GM12872 (cell line): ENCODE results near the gene ZNF385D.

Experiments
- TF ChIP-seq, protein P1 (sequence below): IDR thresholded peaks from 3 replicates; pipeline ENCODE4 v1.5.1; 2011; ENCODE audit warnings: low read depth, mild to moderate bottlenecking, low read length, moderate library complexity; ENCODE audit not compliant: insufficient read depth

The ZNF385D gene

DNA sequence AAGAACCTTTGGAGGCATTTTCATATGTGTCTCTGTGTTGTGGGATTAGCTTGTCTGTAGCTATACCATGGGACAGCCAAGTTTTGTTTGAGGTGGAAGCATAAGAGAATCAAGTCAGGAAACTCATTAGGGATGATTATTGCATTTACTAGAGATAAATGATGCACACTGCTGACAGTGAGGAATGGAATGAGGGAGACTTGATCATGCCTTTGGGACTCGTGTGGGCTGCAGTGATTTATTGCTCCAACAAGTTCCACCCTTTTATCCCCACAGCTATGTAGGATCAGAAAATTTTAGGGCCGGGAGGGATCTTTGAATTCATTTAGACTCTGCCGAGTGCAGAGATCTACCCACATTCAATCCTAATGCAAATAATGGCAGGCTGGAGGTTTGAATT, 16.3 kb downstream of the ZNF385D start:
- TF ChIP-seq, protein P1, sequence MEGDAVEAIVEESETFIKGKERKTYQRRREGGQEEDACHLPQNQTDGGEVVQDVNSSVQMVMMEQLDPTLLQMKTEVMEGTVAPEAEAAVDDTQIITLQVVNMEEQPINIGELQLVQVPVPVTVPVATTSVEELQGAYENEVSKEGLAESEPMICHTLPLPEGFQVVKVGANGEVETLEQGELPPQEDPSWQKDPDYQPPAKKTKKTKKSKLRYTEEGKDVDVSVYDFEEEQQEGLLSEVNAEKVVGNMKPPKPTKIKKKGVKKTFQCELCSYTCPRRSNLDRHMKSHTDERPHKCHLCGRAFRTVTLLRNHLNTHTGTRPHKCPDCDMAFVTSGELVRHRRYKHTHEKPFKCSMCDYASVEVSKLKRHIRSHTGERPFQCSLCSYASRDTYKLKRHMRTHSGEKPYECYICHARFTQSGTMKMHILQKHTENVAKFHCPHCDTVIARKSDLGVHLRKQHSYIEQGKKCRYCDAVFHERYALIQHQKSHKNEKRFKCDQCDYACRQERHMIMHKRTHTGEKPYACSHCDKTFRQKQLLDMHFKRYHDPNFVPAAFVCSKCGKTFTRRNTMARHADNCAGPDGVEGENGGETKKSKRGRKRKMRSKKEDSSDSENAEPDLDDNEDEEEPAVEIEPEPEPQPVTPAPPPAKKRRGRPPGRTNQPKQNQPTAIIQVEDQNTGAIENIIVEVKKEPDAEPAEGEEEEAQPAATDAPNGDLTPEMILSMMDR: no peak

DNA sequence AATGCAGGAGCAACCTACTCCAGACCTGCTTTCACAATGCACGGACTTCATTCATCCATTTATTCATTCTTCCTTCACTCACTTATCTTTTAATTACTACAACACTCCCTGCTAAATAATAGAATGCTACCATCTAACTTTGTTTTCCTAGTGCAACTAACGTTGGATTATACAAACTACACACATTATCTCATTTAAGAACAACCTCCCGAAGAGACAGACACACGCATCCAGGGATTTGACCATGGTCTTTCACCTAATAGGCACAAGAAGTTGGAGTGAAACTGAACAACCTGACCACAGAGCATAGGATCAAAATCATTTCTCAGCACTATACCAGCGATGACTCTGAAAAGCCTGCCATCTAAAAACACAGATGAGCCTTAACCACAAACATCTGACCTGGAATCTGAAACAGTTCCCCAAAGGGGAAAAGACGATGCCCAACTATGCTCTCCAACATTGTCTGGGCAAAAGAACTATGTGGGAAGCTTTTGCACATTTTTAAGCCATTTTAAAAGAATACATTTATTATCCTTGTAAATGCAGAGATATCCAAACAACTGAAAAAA, 21.0 kb downstream of the ZNF385D start:
- TF ChIP-seq, protein P1: no peak

DNA sequence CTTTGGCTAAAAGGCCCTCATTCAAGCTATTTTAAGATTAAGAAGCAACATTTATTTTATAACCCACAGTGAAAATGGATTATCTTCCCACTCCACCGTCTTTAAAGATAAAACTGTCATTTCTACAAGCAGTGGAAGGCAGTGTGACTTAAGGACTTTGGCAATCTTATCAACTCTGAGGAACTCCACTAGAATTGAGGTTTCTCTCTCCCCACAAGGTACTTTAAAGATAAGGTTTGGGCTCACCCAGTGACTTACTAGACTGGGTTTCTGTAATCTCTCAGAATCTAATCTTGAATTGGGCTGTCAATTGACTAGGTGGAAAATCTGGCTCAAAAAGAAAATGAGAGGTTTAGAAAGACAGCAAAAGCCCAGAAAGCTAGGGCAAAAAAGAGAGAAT, 21.7 kb downstream of the ZNF385D start:
- TF ChIP-seq, protein P1: no peak

DNA sequence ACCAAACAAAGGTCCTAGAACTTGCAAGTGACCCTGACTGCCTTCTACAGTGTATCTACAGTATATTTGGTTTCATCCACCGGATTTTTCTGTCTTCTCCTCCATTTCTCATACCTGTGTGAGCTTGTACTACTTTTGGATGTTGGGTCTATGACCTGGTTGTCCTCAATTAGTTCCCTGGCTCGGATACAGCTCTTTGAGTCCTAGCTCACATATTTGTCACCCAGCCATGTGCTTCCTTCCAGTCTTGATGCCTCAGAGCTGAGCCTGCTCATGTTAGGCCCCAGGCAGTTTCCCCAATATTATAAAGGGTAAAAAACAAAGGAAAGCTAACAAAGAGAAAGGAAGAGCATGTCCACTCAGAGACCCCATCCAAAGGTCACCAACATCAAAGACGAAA, 28.2 kb downstream of the ZNF385D start:
- TF ChIP-seq, protein P1: no peak

DNA sequence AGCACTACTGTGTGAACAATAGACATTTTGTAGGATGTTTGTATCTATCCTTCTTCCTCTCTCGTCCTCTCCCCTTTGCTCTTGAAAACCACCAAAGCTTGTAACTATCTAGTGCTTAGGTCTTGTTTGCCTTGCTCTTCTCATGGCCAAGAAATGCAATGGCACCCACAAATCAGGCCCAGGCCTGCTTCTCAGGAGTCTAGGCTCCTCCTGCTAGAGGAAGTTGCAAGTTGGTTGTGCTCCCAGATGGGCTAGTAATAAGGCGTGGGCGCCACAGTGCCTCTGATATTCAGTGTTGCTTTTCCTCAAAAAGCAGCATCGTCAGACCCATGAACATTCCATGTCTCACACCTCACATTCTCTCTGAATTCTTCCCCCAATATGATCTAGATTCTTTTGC, 28.7 kb downstream of the ZNF385D start:
- TF ChIP-seq, protein P1: no peak

DNA sequence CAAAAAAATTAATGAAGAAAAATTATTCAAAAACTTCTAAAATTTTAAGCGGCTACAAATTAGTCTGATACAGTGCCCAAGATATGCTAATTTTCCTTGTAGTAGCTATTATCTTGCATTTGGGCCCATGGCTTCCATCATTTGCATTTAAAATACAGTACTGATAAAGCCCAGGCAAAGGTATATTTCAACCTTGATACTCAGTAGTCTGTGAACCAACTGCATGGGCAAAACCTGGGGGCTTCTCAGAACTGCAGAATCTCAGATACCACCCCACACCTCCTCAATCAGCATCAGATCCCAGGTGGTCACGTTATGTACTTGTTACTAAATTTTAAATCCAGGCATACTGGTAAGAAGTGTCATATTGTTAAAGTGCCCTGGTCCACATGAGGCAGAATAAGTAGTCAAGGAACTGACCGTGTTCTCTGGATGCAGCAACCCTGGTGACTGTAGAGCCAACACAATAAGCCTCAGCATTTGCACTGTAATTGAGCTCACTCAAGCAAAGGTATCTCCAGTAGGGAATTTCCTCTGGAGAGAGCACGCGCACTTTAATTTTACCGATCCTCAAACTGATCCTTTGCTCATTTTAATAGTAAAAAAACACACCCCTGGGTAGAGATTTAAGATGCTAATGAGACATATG, 31.9 kb downstream of the ZNF385D start:
- TF ChIP-seq, protein P1: no peak

DNA sequence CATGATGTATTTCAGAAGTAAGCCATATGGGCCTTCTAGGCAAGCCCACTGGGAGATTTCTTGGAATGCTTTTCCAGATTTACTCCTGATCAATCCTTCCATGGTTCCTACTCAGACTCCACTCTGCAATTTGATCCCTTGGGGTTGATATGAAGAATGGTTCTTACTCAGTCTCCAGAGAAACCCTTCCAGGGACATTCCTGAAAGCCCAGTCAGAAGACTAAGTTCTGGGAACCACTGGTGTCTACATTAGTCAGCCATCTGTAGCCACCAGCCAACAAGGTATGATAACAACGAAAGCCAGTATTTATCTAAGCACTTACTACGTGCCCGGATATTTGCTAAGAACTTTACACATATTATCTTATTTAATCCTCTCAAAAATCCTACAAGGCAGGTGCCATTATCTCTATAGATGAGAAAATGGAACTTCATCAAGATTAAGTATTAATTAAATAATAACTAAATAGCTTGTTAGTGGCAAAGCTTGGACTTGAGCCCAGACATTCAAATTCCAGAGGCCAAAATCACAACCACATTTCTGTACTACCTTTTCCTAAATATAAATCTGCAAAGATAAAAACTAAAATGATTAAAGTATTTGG, 32.7 kb downstream of the ZNF385D start:
- TF ChIP-seq, protein P1: no peak
